SK-N-SH (cell line): ENCODE data around the gene RNF7. TPM values are rescaled to one million over a fixed set of nuclear protein-coding genes. Genes with fewer than 3 reads are reported as not detected.
A peak's percentile ranks its signal among the peaks of the same experiment; 100 is the strongest.

Source experiments
- CTCF ChIA-PET: fragments of 300-600, 350-600 bp; formaldehyde crosslinking; extraction: SDS; loops from one replicate; lab custom pipeline; 2021; lab: Yijun Ruan, JAX
- POLR2A ChIA-PET: fragments of 350-600 bp; sonication (Branson Sonifier 250); formaldehyde crosslinking; extraction: SDS; loops from one replicate; lab custom pipeline; 2020; ENCODE audit warnings: antibody characterized with exemption, inconsistent platforms; lab: Yijun Ruan, JAX
- DNase-seq: peaks from one replicate; pipeline ENCODE4 v3.0.0; 2012
- H2AFZ ChIP-seq: fragments of 200-600 bp; sonication (generic); 2 replicates; pipeline ENCODE4 v1.8.1; 2016; ENCODE audit warnings: antibody characterized with exemption, mild to moderate bottlenecking, low read depth
- H3F3A ChIP-seq: fragments of 200-600 bp; sonication (generic); replicated peaks from 2 replicates; pipeline ENCODE3; 2016; ENCODE audit warnings: antibody characterized with exemption, mild to moderate bottlenecking; ENCODE audit not compliant: insufficient read depth
- H3K27ac ChIP-seq, 2 experiments: fragments of 200-500 bp in 1 of 2; fragments of 200-600 bp in 1 of 2; sonication (Bioruptor generic) in 1 of 2; sonication (generic), shearing (Covaris generic) in 1 of 2; 2 replicates each; pipeline versions ENCODE4 v1.5.1 to v1.6.1; 2014 to 2016; ENCODE audit warnings: low read depth in 2 of 2, inconsistent platforms in 1 of 2, low read length in 1 of 2, mild to moderate bottlenecking in 1 of 2, mixed read lengths in 1 of 2
- H3K27me3 ChIP-seq: fragments of 200-600 bp; sonication (generic), shearing (Covaris generic); 2 replicates; pipeline ENCODE4 v1.6.1; 2016; ENCODE audit warnings: mixed run types; ENCODE audit not compliant: insufficient read depth
- H3K36me3 ChIP-seq, 2 experiments: fragments of 200-500 bp in 1 of 2; fragments of 200-600 bp in 1 of 2; sonication (Bioruptor generic) in 1 of 2; sonication (generic) in 1 of 2; replicated peaks in 1 of 2; 2 replicates each; pipeline versions ENCODE3 to v1.5.1; 2014 to 2016; ENCODE audit warnings: low read length in 1 of 2, mild to moderate bottlenecking in 1 of 2; ENCODE audit not compliant: insufficient read depth in 2 of 2, control insufficient read depth in 1 of 2
- H3K4me1 ChIP-seq, 2 experiments: fragments of 200-500 bp in 1 of 2; fragments of 200-600 bp in 1 of 2; sonication (Bioruptor generic) in 1 of 2; sonication (generic), shearing (Covaris generic) in 1 of 2; 2 replicates each; pipeline versions ENCODE4 v1.5.1 to v1.6.1; 2014 to 2016; ENCODE audit warnings: low read depth in 1 of 2, low read length in 1 of 2, mixed run types in 1 of 2; ENCODE audit not compliant: insufficient read depth in 2 of 2, control insufficient read depth in 1 of 2
- H3K4me2 ChIP-seq: fragments of 200-600 bp; sonication (generic), shearing (Covaris generic); 2 replicates; pipeline ENCODE4 v1.6.1; 2017; ENCODE audit warnings: mixed run types
- H3K4me3 ChIP-seq, 2 experiments: fragments of 200-500 bp in 1 of 2; fragments of 200-600 bp in 1 of 2; sonication (Bioruptor generic) in 1 of 2; sonication (generic), shearing (Covaris generic) in 1 of 2; 2 replicates each; pipeline versions ENCODE4 v1.5.1 to v1.8.1; 2014 to 2016; ENCODE audit warnings: low read depth in 2 of 2, inconsistent platforms in 1 of 2, low read length in 1 of 2, mild to moderate bottlenecking in 1 of 2, mixed read lengths in 1 of 2, moderate library complexity in 1 of 2
- H3K79me2 ChIP-seq: fragments of 200-600 bp; sonication (generic); 2 replicates; pipeline ENCODE4 v1.8.1; 2017; ENCODE audit warnings: mild to moderate bottlenecking; ENCODE audit not compliant: insufficient read depth
- H3K9ac ChIP-seq: fragments of 200-600 bp; sonication (generic); 2 replicates; pipeline ENCODE4 v1.6.1; 2017; ENCODE audit warnings: mixed run types
- H3K9me2 ChIP-seq: fragments of 200-600 bp; sonication (generic); 2 replicates; pipeline ENCODE4 v1.6.1; 2017; ENCODE audit warnings: mixed run types
- H3K9me3 ChIP-seq: fragments of 200-600 bp; sonication (generic); 2 replicates; pipeline ENCODE4 v1.6.1; 2017; ENCODE audit warnings: mixed run types, mild to moderate bottlenecking, moderate library complexity
- H4K20me1 ChIP-seq: fragments of 200-600 bp; sonication (generic); 2 replicates; pipeline ENCODE4 v1.6.1; 2017; ENCODE audit warnings: mild to moderate bottlenecking, mixed run types; ENCODE audit not compliant: insufficient read depth
- CHD2 ChIP-seq: fragments of 150-350 bp; IDR thresholded peaks from 2 replicates; pipeline ENCODE4 v1.6.1; 2018; ENCODE audit warnings: low read length; ENCODE audit not compliant: partially characterized antibody
- ELF1 ChIP-seq: IDR thresholded peaks from 2 replicates; pipeline ENCODE4 v1.4.0; 2012
- FOXJ3 ChIP-seq: sonication (generic); formaldehyde crosslinking; IDR thresholded peaks from 2 replicates; pipeline ENCODE4 v1.5.1; 2020; ENCODE audit warnings: mild to moderate bottlenecking, missing genetic modification reagents
- FOXM1 ChIP-seq: IDR thresholded peaks from 2 replicates; pipeline ENCODE4 v1.4.0; 2012; ENCODE audit warnings: low read depth, mild to moderate bottlenecking
- JUND ChIP-seq: IDR thresholded peaks from 2 replicates; pipeline ENCODE4 v1.4.0; 2012
- MEF2A ChIP-seq: IDR thresholded peaks from 2 replicates; pipeline ENCODE4 v1.4.0; 2012; ENCODE audit warnings: low read depth, borderline replicate concordance
- MXI1 ChIP-seq: IDR thresholded peaks from 2 replicates; pipeline ENCODE4 v1.6.1; 2012; ENCODE audit warnings: mild to moderate bottlenecking, low read depth, low read length, improper control_type of control experiment
- NFIC ChIP-seq: IDR thresholded peaks from 2 replicates; pipeline ENCODE4 v1.4.0; 2012; ENCODE audit warnings: borderline replicate concordance
- RCOR1 ChIP-seq: fragments of 150-350 bp; IDR thresholded peaks from 2 replicates; pipeline ENCODE4 v1.6.1; 2017; ENCODE audit warnings: antibody characterized with exemption, low read length
- RXRA ChIP-seq: IDR thresholded peaks from 2 replicates; pipeline ENCODE4 v1.4.0; 2012; ENCODE audit warnings: low read depth, mild to moderate bottlenecking, borderline replicate concordance
- SIN3A ChIP-seq: IDR thresholded peaks from 2 replicates; pipeline ENCODE4 v1.6.1; 2012; ENCODE audit warnings: low read depth, mild to moderate bottlenecking, low read length, moderate library complexity, borderline replicate concordance
- SMC3 ChIP-seq: IDR thresholded peaks from 2 replicates; pipeline ENCODE4 v1.6.1; 2012; ENCODE audit warnings: low read depth, low read length, improper control_type of control experiment
- TAF1 ChIP-seq: IDR thresholded peaks from 2 replicates; pipeline ENCODE4 v1.6.1; 2012; ENCODE audit warnings: low read depth, mild to moderate bottlenecking, low read length, moderate library complexity, borderline replicate concordance
- TCF12 ChIP-seq: IDR thresholded peaks from 2 replicates; pipeline ENCODE4 v1.4.0; 2012
- TEAD4 ChIP-seq: IDR thresholded peaks from 2 replicates; pipeline ENCODE4 v1.4.0; 2012; ENCODE audit warnings: mild to moderate bottlenecking, borderline replicate concordance; ENCODE audit not compliant: insufficient read depth
- YY1 ChIP-seq: IDR thresholded peaks from 2 replicates; pipeline ENCODE4 v1.4.0; 2012; ENCODE audit warnings: low read depth, mild to moderate bottlenecking
- WGBS: methylation state at CpG from one replicate; pipeline ENCODE4 v1.1.6; 2017; ENCODE audit warnings: low lambda C conversion rate; 5-methylcytosine and 5-hydroxymethylcytosine counted together
- polyA plus RNA-seq, 3 experiments: library from polyadenylated mRNA; depleted of rRNA; stranded (reverse); fragments of >200 nt; gene quantifications; 2 replicates each; pipeline ENCODE4 v1.2.3, GENCODE V29; 2012
- TF ChIP-seq, protein P1 (sequence below): IDR thresholded peaks from 2 replicates; pipeline ENCODE4 v1.4.0; 2012; ENCODE audit warnings: low read depth
- TF ChIP-seq, protein P2 (sequence below): IDR thresholded peaks from 2 replicates; pipeline ENCODE4 v1.4.0; 2012; ENCODE audit warnings: low read depth, borderline replicate concordance
- TF ChIP-seq, protein P3 (sequence below): fragments of 150-350 bp; IDR thresholded peaks from 2 replicates; pipeline ENCODE4 v1.6.1; 2017; ENCODE audit warnings: antibody characterized with exemption, low read length, low read depth, borderline replicate concordance
- TF ChIP-seq, protein P4 (sequence below): IDR thresholded peaks from 2 replicates; pipeline ENCODE4 v1.6.1; 2012; ENCODE audit warnings: mild to moderate bottlenecking, low read depth, low read length, moderate library complexity

Gene RNF7
- polyA plus RNA-seq, 1 of the 3 experiments (the other 2 are of a cell fraction): 77.1 TPM

DNA sequence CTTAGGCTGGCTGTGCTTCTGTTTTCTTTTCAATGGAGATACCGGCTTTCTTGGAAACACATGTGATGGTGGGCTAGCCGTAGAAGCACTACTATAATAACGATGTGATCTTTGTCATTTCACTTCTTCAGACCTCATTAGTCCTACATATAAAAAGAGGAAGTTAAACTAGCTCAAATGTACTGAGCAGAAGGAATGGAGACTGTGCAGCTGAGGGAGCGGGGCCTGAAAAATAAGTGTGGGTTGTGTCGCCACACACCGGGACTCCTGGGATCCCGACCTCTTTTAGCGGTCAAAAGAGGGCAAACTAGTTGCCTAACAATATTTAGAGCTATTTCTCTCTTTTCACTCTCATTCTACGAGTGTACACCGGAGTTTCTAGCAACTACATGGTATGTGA lies 1.0 kb upstream of the RNF7 start:
- no peaks in the 10 kb centered on the region for H3K27me3 ChIP-seq
- 95% methylated on average over 10 of the region's 10 CpGs for WGBS
- H3K9me2 ChIP-seq: no peaks in the 10 kb centered on the region
- no peaks in the 10 kb centered on the region for H3K9me3 ChIP-seq
- DNase-seq: no peak
- TF ChIP-seq, protein P1, sequence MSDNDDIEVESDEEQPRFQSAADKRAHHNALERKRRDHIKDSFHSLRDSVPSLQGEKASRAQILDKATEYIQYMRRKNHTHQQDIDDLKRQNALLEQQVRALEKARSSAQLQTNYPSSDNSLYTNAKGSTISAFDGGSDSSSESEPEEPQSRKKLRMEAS: no peak
- TF ChIP-seq JUND: no peak
- TF ChIP-seq MXI1: no peak
- TF ChIP-seq RXRA: no peak
- TF ChIP-seq MEF2A: no peak
- TF ChIP-seq CHD2: no peak
- no peak for TF ChIP-seq RCOR1
- no peak for TF ChIP-seq NFIC
- TF ChIP-seq, protein P2, sequence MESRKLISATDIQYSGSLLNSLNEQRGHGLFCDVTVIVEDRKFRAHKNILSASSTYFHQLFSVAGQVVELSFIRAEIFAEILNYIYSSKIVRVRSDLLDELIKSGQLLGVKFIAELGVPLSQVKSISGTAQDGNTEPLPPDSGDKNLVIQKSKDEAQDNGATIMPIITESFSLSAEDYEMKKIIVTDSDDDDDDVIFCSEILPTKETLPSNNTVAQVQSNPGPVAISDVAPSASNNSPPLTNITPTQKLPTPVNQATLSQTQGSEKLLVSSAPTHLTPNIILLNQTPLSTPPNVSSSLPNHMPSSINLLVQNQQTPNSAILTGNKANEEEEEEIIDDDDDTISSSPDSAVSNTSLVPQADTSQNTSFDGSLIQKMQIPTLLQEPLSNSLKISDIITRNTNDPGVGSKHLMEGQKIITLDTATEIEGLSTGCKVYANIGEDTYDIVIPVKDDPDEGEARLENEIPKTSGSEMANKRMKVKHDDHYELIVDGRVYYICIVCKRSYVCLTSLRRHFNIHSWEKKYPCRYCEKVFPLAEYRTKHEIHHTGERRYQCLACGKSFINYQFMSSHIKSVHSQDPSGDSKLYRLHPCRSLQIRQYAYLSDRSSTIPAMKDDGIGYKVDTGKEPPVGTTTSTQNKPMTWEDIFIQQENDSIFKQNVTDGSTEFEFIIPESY: no peak
- TF ChIP-seq, protein P3, sequence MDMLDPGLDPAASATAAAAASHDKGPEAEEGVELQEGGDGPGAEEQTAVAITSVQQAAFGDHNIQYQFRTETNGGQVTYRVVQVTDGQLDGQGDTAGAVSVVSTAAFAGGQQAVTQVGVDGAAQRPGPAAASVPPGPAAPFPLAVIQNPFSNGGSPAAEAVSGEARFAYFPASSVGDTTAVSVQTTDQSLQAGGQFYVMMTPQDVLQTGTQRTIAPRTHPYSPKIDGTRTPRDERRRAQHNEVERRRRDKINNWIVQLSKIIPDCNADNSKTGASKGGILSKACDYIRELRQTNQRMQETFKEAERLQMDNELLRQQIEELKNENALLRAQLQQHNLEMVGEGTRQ: no peak
- TF ChIP-seq TAF1: no peak
- TF ChIP-seq, all 33 proteins: peak for 0
- Histone ChIP-seq H3K27ac (peak overlapping the region in 1 of 2 experiments; percentile 64; a peak in 1 of 4 replicates), H3K4me2 (no peak overlapping the region), H3K36me3 (peaks cover 9% of the 10 kb centered on the region in 2 experiments), H3K79me2 (peaks cover 40% of the 10 kb centered on the region), H3K9ac (no peak overlapping the region), H2AFZ (peak overlapping the region; percentile 96), H3F3A (no peaks in the 10 kb centered on the region), H3K4me1 (peaks cover 13% of the 10 kb centered on the region in 2 experiments; a peak in 3 of 4 replicates), H4K20me1 (peaks cover 14% of the 10 kb centered on the region; the same call in 1 of the 2 replicates), H3K4me3 (no peak overlapping the region)
- CTCF ChIA-PET: interaction anchor here (0.6 to 5.7 kb wide), 4 partner anchors 11 to 138 kb away, joined by 3 to 45 read pairs (median 6); no protein-coding TSS in a partner anchor
- POLR2A ChIA-PET: no interaction called here

DNA sequence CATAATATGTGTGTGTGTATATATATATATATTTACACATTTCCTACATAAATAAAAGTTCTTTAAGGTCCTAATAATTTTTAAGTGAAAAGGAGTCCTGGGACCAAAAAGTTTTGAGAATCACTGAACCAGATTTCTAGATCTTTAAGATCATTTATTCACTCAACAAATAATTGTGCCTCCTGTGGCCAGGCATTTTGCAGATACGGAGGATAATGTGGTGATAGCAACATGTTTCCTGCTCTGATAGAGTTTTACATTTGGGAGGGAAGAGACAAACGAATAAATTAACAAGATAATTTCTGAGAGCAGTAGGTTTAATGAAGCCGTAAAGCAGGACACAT lies 448 bp upstream of the RNF7 start:
- peaks cover 9 to 12% of the 10 kb centered on the region in 2 experiments for H3K36me3 ChIP-seq
- H3F3A ChIP-seq: no peaks in the 10 kb centered on the region
- ChIA-PET POLR2A (interaction anchor here (1.2 to 1.7 kb wide), 2 partner anchors 138 to 139 kb away, joined by 3 to 9 read pairs; partner anchors contain the start of gene ATP1B3), CTCF (interaction anchor here (0.9 to 5.7 kb wide), 11 partner anchors 14 to 426 kb away, joined by 3 to 45 read pairs (median 4); no protein-coding TSS in a partner anchor)
- no peak for DNase-seq
- peaks cover 13 to 15% of the 10 kb centered on the region in 2 experiments; a peak in 3 of 4 replicates for H3K4me1 ChIP-seq
- peak overlapping the region; percentile 64 to 91 for H3K27ac ChIP-seq
- peaks cover 17% of the 10 kb centered on the region; the same call in 1 of the 2 replicates for H4K20me1 ChIP-seq
- H3K27me3 ChIP-seq: no peaks in the 10 kb centered on the region
- no peaks in the 10 kb centered on the region for H3K9me3 ChIP-seq
- 0% methylated on average over 3 of the region's 3 CpGs for WGBS
- H3K4me3 ChIP-seq: peak overlapping the region; percentile 96 to 97; a peak in 3 of 4 replicates
- H3K9ac ChIP-seq: peak overlapping the region; percentile 66; the same call in 1 of the 2 replicates
- H3K79me2 ChIP-seq: peaks cover 45% of the 10 kb centered on the region
- H3K4me2 ChIP-seq: no peak overlapping the region
- peak overlapping the region; percentile 96 for H2AFZ ChIP-seq
- H3K9me2 ChIP-seq: no peaks in the 10 kb centered on the region
- TF ChIP-seq TEAD4: no peak
- no peak for TF ChIP-seq RXRA
- no peak for TF ChIP-seq SMC3
- TF ChIP-seq TCF12: no peak
- no peak for TF ChIP-seq JUND
- no peak for TF ChIP-seq FOXM1
- TF ChIP-seq NFIC: no peak
- TF ChIP-seq, protein P4, sequence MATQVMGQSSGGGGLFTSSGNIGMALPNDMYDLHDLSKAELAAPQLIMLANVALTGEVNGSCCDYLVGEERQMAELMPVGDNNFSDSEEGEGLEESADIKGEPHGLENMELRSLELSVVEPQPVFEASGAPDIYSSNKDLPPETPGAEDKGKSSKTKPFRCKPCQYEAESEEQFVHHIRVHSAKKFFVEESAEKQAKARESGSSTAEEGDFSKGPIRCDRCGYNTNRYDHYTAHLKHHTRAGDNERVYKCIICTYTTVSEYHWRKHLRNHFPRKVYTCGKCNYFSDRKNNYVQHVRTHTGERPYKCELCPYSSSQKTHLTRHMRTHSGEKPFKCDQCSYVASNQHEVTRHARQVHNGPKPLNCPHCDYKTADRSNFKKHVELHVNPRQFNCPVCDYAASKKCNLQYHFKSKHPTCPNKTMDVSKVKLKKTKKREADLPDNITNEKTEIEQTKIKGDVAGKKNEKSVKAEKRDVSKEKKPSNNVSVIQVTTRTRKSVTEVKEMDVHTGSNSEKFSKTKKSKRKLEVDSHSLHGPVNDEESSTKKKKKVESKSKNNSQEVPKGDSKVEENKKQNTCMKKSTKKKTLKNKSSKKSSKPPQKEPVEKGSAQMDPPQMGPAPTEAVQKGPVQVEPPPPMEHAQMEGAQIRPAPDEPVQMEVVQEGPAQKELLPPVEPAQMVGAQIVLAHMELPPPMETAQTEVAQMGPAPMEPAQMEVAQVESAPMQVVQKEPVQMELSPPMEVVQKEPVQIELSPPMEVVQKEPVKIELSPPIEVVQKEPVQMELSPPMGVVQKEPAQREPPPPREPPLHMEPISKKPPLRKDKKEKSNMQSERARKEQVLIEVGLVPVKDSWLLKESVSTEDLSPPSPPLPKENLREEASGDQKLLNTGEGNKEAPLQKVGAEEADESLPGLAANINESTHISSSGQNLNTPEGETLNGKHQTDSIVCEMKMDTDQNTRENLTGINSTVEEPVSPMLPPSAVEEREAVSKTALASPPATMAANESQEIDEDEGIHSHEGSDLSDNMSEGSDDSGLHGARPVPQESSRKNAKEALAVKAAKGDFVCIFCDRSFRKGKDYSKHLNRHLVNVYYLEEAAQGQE: no peak
- TF ChIP-seq MEF2A: no peak
- TF ChIP-seq SIN3A: no peak
- no peak for TF ChIP-seq YY1
- no peak for TF ChIP-seq FOXJ3 (CRISPR knock-in tag)
- no peak for TF ChIP-seq ELF1
- no peak; the same call in 1 of the 2 replicates for TF ChIP-seq TAF1
